Brain microvascular endothelial cell (primary cell): ENCODE results near the gene CROCC2.

Experiments
- DNase-seq: peaks from one replicate; pipeline ENCODE4 v3.0.0-alpha.2; 2020
- H3K27ac ChIP-seq: fragments of 250-450 bp; sonication (Bioruptor Pico); 2 replicates; pipeline ENCODE4 v1.5.1; 2020; ENCODE audit warnings: mild to moderate bottlenecking, moderate library complexity
- H3K27me3 ChIP-seq: fragments of 250-450 bp; sonication (Bioruptor Pico); replicated peaks from 2 replicates; pipeline ENCODE4 v1.5.1; 2020; ENCODE audit warnings: mild to moderate bottlenecking
- H3K36me3 ChIP-seq: fragments of 250-450 bp; sonication (Bioruptor Pico); replicated peaks from 2 replicates; pipeline ENCODE4 v1.5.1; 2020; ENCODE audit warnings: mild to moderate bottlenecking
- H3K4me3 ChIP-seq: 2 replicates; pipeline ENCODE4 v1.5.1; 2011; ENCODE audit warnings: low read depth, mild to moderate bottlenecking, control low read depth, low read length, moderate library complexity
- in situ Hi-C: cut with HindIII; loops from 2 replicates; pipeline ENCODE4 v1.10.0; 2017; ENCODE audit warnings: low sequenced_read_pairs, low pct_ligation_motif_present
- TF ChIP-seq, protein P1 (sequence below): IDR thresholded peaks from 2 replicates; pipeline ENCODE4 v1.5.1; 2011; ENCODE audit warnings: low read depth, mild to moderate bottlenecking, moderate library complexity, low read length, control low read depth, inconsistent platforms; ENCODE audit errors: missing control alignments

Gene CROCC2

DNA sequence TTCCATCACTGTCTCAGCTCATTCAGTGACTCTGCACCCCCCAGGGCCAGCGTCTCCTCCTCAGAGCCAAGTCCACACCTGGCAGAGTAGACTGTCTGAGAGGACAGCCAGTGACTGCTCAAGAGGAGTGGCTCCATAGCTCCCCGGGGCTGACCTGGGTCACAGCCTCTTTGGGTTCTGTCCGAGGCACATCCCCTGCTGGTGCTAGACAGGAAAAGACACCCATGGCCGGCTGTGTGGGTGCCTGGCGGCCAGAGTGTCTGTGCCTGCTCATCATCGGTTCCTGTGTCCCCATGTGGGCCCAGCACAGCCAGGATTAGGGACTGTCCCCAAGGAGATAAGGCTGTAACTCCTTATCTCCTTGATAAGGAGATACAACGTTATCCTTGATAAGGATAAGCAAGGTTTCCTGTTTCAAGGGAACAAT lies 3.5 kb upstream of the CROCC2 start:
- H3K27me3 ChIP-seq = peaks cover 2% of the 10 kb centered on the region

DNA sequence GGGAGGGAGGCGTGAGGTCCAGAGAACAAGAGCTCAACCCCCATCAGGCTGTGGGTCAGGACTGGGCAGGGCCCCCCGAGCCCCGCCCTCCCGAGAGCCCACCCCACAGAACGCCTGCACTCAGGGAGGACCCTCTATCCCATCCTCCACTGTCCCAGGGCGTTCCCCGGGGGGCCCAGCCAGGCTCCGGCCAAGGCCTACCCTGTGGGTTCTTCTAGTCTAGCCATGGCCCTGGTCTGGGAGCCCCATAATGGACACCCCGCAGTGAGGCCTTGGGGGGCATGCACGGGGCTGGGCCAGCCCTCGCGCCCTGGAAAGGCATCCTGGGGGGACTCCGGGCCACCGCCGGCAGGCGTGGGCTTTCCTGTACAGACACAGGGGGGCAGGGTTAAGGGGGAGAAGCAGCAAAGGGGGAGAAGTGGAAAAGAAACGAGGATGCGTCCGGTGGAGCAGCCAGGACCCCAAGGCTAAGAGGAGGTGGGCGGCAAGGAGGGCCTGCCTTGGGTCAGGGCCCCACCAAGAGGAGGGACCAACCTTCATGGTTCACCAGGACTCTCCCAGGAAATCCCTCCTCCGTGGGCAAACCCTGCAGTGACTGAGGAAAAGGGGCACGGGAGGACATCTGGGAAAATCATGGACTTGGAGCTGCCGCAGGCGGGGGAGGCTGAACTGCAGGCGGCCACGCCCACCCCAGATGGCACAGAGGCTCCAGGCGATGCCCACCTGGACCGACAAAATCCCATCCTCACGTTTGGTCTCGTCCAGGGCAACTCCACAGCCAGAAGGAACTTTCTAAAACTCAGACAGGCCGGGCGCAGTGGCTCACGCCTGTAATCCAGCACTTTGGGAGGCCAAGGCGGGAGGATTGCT lies 2.7 kb upstream of the CROCC2 start:
- no peak overlapping the region for H3K27ac ChIP-seq
- H3K4me3 ChIP-seq = no peak overlapping the region
- in situ Hi-C loops = no loop called here
- DNase-seq = no peak
- H3K36me3 ChIP-seq = no peaks in the 10 kb centered on the region
- peaks cover 2% of the 10 kb centered on the region for H3K27me3 ChIP-seq
- TF ChIP-seq, protein P1, sequence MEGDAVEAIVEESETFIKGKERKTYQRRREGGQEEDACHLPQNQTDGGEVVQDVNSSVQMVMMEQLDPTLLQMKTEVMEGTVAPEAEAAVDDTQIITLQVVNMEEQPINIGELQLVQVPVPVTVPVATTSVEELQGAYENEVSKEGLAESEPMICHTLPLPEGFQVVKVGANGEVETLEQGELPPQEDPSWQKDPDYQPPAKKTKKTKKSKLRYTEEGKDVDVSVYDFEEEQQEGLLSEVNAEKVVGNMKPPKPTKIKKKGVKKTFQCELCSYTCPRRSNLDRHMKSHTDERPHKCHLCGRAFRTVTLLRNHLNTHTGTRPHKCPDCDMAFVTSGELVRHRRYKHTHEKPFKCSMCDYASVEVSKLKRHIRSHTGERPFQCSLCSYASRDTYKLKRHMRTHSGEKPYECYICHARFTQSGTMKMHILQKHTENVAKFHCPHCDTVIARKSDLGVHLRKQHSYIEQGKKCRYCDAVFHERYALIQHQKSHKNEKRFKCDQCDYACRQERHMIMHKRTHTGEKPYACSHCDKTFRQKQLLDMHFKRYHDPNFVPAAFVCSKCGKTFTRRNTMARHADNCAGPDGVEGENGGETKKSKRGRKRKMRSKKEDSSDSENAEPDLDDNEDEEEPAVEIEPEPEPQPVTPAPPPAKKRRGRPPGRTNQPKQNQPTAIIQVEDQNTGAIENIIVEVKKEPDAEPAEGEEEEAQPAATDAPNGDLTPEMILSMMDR = no peak

More for the DNA sequence above, 3.5 kb upstream of the CROCC2 start:
- no peak for DNase-seq
- H3K4me3 ChIP-seq = no peak overlapping the region
- in situ Hi-C loops = no loop called here
- no peak overlapping the region for H3K27ac ChIP-seq
- TF ChIP-seq, protein P1 = no peak
- H3K36me3 ChIP-seq = no peaks in the 10 kb centered on the region

- H3K27ac ChIP-seq = no peak overlapping the region
- H3K36me3 ChIP-seq = no peaks in the 10 kb centered on the region
- peaks cover 2% of the 10 kb centered on the region for H3K27me3 ChIP-seq
- no peak for DNase-seq
- H3K4me3 ChIP-seq = no peak overlapping the region
- in situ Hi-C loops = no loop called here
- TF ChIP-seq, protein P1 = no peak
Observed at GRCh38 chr2:240904216-240905175, 1.6 kb upstream of the CROCC2 start.

GRCh38 chr2:240905176-240905781 lies 857 bp upstream of the CROCC2 start:
- TF ChIP-seq, protein P1 = no peak

DNA sequence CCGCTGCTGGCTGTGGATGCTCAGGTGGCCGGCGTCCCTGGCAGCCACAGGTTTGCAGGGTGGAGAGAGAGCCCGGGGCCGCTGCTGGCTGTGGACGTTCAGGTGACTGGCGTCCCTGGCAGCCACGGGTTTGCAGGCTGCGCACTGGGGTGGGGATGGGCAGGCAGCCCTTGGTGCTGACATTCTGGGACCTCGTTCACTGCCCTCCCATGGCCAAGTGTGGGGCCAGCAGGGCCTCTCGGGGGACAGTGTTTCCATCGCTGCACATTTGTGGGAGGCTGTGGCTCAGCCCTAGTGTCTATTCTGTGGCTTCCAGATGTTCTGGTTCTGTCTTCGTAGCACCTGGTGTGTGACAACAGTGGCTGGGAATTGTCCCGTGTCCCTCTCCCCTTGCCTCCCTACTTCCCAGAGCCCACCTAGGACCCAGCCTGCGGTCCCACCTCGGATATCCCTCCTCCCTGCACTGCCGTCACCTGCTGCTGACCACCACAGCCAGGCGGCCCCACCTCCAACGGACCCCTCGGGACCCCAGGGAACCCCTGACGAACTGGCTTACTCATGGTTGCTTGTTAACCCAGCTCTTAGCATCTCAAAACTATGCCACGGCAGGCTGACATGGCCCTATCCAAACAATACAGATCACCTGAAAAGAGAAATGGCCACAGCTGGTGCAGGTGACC lies 915 bp downstream of the CROCC2 start:
- TF ChIP-seq, protein P1 = no peak
- Histone ChIP-seq H3K36me3 (no peaks in the 10 kb centered on the region), H3K4me3 (no peak overlapping the region), H3K27me3 (peaks cover 4% of the 10 kb centered on the region), H3K27ac (no peak overlapping the region)
- DNase-seq = no peak
- in situ Hi-C loops = no loop called here

More at GRCh38 chr2:240905176-240905781, 857 bp upstream of the CROCC2 start:
- in situ Hi-C loops = no loop called here
- no peaks in the 10 kb centered on the region for H3K36me3 ChIP-seq
- H3K4me3 ChIP-seq = no peak overlapping the region
- peaks cover 2% of the 10 kb centered on the region for H3K27me3 ChIP-seq
- DNase-seq = no peak
- no peak overlapping the region for H3K27ac ChIP-seq
